ENCODE data around the gene RAD51C. TPM values are rescaled to one million over a fixed set of nuclear protein-coding genes. Genes with fewer than 3 reads are reported as not detected.

The RAD51C gene
- total and polyA plus RNA-seq, 9 of the 15 experiments (the other 6 are each of a cell fraction or from before 2014, with no cell fraction given) = 93.9 to 341 (median 135) TPM

DNA sequence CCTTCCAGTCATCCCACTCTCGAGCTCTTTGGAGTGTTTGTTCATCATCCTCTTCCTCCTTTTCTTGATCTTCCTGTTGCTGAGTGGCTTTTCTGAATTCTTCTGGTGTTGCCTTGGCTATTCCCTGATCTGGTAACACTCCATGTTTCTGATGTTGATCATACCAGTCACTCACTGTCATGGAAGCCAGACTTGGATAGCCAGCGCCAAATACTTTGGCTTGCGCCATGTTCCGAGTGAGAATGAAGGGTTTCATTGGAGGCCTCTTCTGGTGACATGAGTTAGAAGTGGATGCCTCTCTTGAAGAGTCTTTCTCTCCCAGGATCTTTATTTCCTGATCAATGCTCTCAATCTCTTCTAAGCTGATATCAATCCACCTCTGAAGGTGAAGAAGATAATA lies 31.8 kb upstream of the RAD51C start:
- no TSS peak for BruUV-seq (replicated peaks)
- WGBS (ENCODE audit: insufficient coverage, low coverage, missing lambda C conversion rate) = 89% methylated on average over 4 of the region's 4 CpGs
- intact Hi-C loops (cut with micrococcal nuclease) = no loop called here

More for the DNA sequence above, 31.8 kb upstream of the RAD51C start:
- DNase-seq (ENCODE audit: extremely low read depth in 1 of 4, low spot score in 3 of 4) (no peak), FAIRE-seq (no peak), ATAC-seq (no peak)
- Histone ChIP-seq H3K4me2 (ENCODE audit: insufficient read depth, low read length) (no peak overlapping the region), H3K9ac (ENCODE audit: insufficient read depth in 1 of 2, low read depth in 2 of 2, low read length in 2 of 2) (no peak overlapping the region), H3K9me1 (ENCODE audit: control insufficient read depth, insufficient read depth, low read length) (no peaks in the 10 kb centered on the region), H3K4me1 (replicated peaks in 1 of 2; ENCODE audit: control insufficient read depth in 2 of 2, insufficient read depth in 2 of 2, low read length in 2 of 2) (peaks cover 6 to 8% of the 10 kb centered on the region in 2 experiments; a peak in 3 of 5 replicates), H3K4me3 (no peak overlapping the region), H2AFZ (ENCODE audit: low read depth, low read length) (0 out of 2 replicates have a peak overlapping the region, but pooled peaks have one; percentile 10), H3K27ac (ENCODE audit: extremely low read depth, low read depth, low read length) (no peak overlapping the region), H3K36me3 (ENCODE audit: control insufficient read depth, insufficient read depth, low read length) (no peaks in the 10 kb centered on the region), H3K27me3 (ENCODE audit: control insufficient read depth in 2 of 2, insufficient read depth in 2 of 2, low read length in 2 of 2) (no peaks in the 10 kb centered on the region), H3K9me3 (replicated peaks; ENCODE audit: control insufficient read depth, insufficient read depth, low read depth, low read length) (no peaks in the 10 kb centered on the region), H3K79me2 (ENCODE audit: control insufficient read depth, insufficient read depth, low read length) (no peaks in the 10 kb centered on the region), H4K20me1 (replicated peaks; ENCODE audit: control insufficient read depth, insufficient read depth, low read length) (no peaks in the 10 kb centered on the region)
- POLR2A ChIA-PET = interaction anchor here (4.0 to 11.2 kb wide), 3 partner anchors 11 to 30 kb away, joined by 88 to 281 read pairs (median 97); no protein-coding TSS in a partner anchor
- TF ChIP-seq, protein P1, sequence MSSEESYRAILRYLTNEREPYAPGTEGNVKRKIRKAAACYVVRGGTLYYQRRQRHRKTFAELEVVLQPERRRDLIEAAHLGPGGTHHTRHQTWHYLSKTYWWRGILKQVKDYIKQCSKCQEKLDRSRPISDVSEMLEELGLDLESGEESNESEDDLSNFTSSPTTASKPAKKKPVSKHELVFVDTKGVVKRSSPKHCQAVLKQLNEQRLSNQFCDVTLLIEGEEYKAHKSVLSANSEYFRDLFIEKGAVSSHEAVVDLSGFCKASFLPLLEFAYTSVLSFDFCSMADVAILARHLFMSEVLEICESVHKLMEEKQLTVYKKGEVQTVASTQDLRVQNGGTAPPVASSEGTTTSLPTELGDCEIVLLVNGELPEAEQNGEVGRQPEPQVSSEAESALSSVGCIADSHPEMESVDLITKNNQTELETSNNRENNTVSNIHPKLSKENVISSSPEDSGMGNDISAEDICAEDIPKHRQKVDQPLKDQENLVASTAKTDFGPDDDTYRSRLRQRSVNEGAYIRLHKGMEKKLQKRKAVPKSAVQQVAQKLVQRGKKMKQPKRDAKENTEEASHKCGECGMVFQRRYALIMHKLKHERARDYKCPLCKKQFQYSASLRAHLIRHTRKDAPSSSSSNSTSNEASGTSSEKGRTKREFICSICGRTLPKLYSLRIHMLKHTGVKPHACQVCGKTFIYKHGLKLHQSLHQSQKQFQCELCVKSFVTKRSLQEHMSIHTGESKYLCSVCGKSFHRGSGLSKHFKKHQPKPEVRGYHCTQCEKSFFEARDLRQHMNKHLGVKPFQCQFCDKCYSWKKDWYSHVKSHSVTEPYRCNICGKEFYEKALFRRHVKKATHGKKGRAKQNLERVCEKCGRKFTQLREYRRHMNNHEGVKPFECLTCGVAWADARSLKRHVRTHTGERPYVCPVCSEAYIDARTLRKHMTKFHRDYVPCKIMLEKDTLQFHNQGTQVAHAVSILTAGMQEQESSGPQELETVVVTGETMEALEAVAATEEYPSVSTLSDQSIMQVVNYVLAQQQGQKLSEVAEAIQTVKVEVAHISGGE (CRISPR knock-in tag; IDR thresholded peaks at IDR 0.05) = peak in 1 of 3 experiments; percentile 51; a peak in 2 of 6 replicates
- peak; percentile 39 for TF ChIP-seq EWSR1 (IDR thresholded peaks at IDR 0.05; ENCODE audit: borderline replicate concordance, low read depth, partially characterized antibody)
- TF ChIP-seq, protein P2, sequence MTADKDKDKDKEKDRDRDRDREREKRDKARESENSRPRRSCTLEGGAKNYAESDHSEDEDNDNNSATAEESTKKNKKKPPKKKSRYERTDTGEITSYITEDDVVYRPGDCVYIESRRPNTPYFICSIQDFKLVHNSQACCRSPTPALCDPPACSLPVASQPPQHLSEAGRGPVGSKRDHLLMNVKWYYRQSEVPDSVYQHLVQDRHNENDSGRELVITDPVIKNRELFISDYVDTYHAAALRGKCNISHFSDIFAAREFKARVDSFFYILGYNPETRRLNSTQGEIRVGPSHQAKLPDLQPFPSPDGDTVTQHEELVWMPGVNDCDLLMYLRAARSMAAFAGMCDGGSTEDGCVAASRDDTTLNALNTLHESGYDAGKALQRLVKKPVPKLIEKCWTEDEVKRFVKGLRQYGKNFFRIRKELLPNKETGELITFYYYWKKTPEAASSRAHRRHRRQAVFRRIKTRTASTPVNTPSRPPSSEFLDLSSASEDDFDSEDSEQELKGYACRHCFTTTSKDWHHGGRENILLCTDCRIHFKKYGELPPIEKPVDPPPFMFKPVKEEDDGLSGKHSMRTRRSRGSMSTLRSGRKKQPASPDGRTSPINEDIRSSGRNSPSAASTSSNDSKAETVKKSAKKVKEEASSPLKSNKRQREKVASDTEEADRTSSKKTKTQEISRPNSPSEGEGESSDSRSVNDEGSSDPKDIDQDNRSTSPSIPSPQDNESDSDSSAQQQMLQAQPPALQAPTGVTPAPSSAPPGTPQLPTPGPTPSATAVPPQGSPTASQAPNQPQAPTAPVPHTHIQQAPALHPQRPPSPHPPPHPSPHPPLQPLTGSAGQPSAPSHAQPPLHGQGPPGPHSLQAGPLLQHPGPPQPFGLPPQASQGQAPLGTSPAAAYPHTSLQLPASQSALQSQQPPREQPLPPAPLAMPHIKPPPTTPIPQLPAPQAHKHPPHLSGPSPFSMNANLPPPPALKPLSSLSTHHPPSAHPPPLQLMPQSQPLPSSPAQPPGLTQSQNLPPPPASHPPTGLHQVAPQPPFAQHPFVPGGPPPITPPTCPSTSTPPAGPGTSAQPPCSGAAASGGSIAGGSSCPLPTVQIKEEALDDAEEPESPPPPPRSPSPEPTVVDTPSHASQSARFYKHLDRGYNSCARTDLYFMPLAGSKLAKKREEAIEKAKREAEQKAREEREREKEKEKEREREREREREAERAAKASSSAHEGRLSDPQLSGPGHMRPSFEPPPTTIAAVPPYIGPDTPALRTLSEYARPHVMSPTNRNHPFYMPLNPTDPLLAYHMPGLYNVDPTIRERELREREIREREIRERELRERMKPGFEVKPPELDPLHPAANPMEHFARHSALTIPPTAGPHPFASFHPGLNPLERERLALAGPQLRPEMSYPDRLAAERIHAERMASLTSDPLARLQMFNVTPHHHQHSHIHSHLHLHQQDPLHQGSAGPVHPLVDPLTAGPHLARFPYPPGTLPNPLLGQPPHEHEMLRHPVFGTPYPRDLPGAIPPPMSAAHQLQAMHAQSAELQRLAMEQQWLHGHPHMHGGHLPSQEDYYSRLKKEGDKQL (CRISPR knock-in tag; IDR thresholded peaks at IDR 0.05; ENCODE audit: borderline replicate concordance) = no peak
- in situ Hi-C loops (cut with MboI) = no loop called here
- CTCF ChIA-PET (ENCODE audit: low intra/inter-chr PET ratio) = no interaction called here

Data from K562 (cell line).